Vagina (tissue), 2 donors: ENCODE measurements around the gene ARL10.

Source experiments
- CTCF ChIP-seq, 3 experiments: fragments of 450-650 bp in 2 of 3; fragments of 200-600 bp in 1 of 3; sonication (generic) in 1 of 3; IDR thresholded peaks; one replicate each; pipeline ENCODE4 v1.5.1; 2017 to 2019; ENCODE audit warnings: antibody characterized with exemption in 3 of 3, mild to moderate bottlenecking in 2 of 3, moderate library complexity in 2 of 3
- POLR2A ChIP-seq, 2 donors: fragments of 450-650 bp; IDR thresholded peaks; one replicate each; pipeline ENCODE4 v1.6.1; 2017; ENCODE audit warnings: antibody characterized with exemption in 2 of 2, mild to moderate bottlenecking in 2 of 2, moderate library complexity in 2 of 2

GRCh38 chr5:176339304-176339703, 26.0 kb upstream of the ARL10 start:
- no peak for TF ChIP-seq CTCF (IDR thresholded peaks at IDR 0.05)
- TF ChIP-seq POLR2A (IDR thresholded peaks at IDR 0.05), result no peak
